ENCODE data around the gene ADSS1. TPM values are rescaled to one million over a fixed set of nuclear protein-coding genes. Genes with fewer than 3 reads are reported as not detected.
A peak's percentile ranks its signal among the peaks of the same experiment; 100 is the strongest.
"Not testable (repeated sequence)": the region's sequence is repeated elsewhere in the genome, so short reads cannot be mapped to it uniquely, and the experiment has no call there.

Gene ADSS1
- total RNA-seq, 1 experiment from 2014 or later: 2.8 TPM

GRCh38 chr14:104715871-104716270 is 8.2 kb upstream of the ADSS1 start:
- DNase-seq (ENCODE audit: low read depth): no peak

- no peak for DNase-seq (ENCODE audit: low read depth)
Observed at GRCh38 chr14:104717137-104717536, 6.9 kb upstream of the ADSS1 start.

GRCh38 chr14:104717646-104718045 is 6.4 kb upstream of the ADSS1 start:
- DNase-seq (ENCODE audit: low read depth): no peak

GRCh38 chr14:104718147-104718546 is 5.9 kb upstream of the ADSS1 start:
- DNase-seq (ENCODE audit: low read depth): no peak

- DNase-seq (ENCODE audit: low read depth): no peak
Observed at GRCh38 chr14:104718871-104719270, 5.2 kb upstream of the ADSS1 start.

- no peak for DNase-seq (ENCODE audit: low read depth)
Observed at GRCh38 chr14:104719343-104719742, 4.7 kb upstream of the ADSS1 start.

GRCh38 chr14:104721505-104722431 is 2.3 kb upstream of the ADSS1 start:
- DNase-seq (ENCODE audit: low read depth): peak; percentile 66

GRCh38 chr14:104722938-104723650 is 935 bp upstream of the ADSS1 start:
- DNase-seq (ENCODE audit: low read depth): no peak

GRCh38 chr14:104724407-104724980 is 465 bp downstream of the ADSS1 start:
- DNase-seq (ENCODE audit: low read depth): no peak

- peak; percentile 46 for DNase-seq (ENCODE audit: low read depth)
Observed at GRCh38 chr14:104724981-104725771, 1.1 kb downstream of the ADSS1 start.

- DNase-seq (ENCODE audit: low read depth): no peak
Observed at GRCh38 chr14:104725772-104726548, 1.9 kb downstream of the ADSS1 start.

- DNase-seq (ENCODE audit: low read depth): no peak
Observed at GRCh38 chr14:104726600-104727451, 2.8 kb downstream of the ADSS1 start.

- DNase-seq (ENCODE audit: low read depth): no peak
Observed at GRCh38 chr14:104728631-104729030, 4.6 kb downstream of the ADSS1 start.

- not testable (repeated sequence) for DNase-seq (ENCODE audit: low read depth)
Observed at GRCh38 chr14:104729176-104729834, 5.3 kb downstream of the ADSS1 start.

GRCh38 chr14:104729835-104730181 is 5.8 kb downstream of the ADSS1 start:
- DNase-seq (ENCODE audit: low read depth): no peak

GRCh38 chr14:104730487-104730886 is 6.5 kb downstream of the ADSS1 start:
- no peak for DNase-seq (ENCODE audit: low read depth)

- no peak for DNase-seq (ENCODE audit: low read depth)
Observed at GRCh38 chr14:104731320-104732294, 7.6 kb downstream of the ADSS1 start.

GRCh38 chr14:104732355-104732804 is 8.4 kb downstream of the ADSS1 start:
- no peak for DNase-seq (ENCODE audit: low read depth)
